ENCODE results near the gene LBHD1.
"Not testable (repeated sequence)": the region's sequence is repeated elsewhere in the genome, so short reads cannot be mapped to it uniquely, and the experiment has no call there.

The LBHD1 gene

GRCh38 chr11:62621567-62622470 lies 50.2 kb downstream of the LBHD1 start, which contains the start of gene B3GAT3:
TSS of gene B3GAT3 (minus strand) at chr11:62621986. CDS start at chr11:62621947, 39 bp downstream.
- in situ Hi-C loops (cut with MboI; ENCODE audit: low sequenced_read_pairs), result no loop called here

GRCh38 chr11:62621027-62621566 lies 51.0 kb downstream of the LBHD1 start:
- in situ Hi-C loops (cut with MboI; ENCODE audit: low sequenced_read_pairs), result no loop called here

GRCh38 chr11:62616957-62617356 lies 55.1 kb downstream of the LBHD1 start:
- in situ Hi-C loops (cut with MboI; ENCODE audit: low sequenced_read_pairs), result not testable (repeated sequence)

GRCh38 chr11:62615521-62615920 lies 56.5 kb downstream of the LBHD1 start:
- in situ Hi-C loops (cut with MboI; ENCODE audit: low sequenced_read_pairs), result no loop called here

- in situ Hi-C loops (cut with MboI; ENCODE audit: low sequenced_read_pairs), result no loop called here
Measured at GRCh38 chr11:62614275-62614674, 57.8 kb downstream of the LBHD1 start.

DNA sequence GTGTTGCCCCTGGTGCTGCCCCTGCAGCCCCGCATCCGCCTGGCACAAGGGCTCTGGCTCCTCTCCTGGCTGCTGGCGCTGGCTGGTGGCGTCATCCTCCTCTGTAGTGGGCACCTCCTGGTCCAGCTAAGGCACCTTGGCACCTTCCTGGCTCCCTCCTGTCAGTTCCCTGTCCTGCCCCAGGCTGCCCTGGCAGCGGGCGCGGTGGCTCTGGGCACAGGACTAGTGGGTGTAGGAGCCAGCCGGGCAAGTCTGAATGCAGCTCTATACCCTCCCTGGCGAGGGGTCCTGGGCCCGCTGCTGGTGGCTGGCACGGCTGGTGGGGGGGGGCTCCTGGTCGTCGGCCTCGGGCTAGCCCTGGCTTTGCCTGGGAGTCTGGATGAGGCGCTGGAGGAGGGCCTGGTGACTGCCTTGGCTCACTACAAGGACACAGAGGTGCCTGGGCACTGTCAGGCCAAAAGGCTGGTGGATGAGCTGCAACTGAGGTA lies 58.7 kb downstream of the LBHD1 start:
- in situ Hi-C loops (cut with MboI; ENCODE audit: low sequenced_read_pairs), result no loop called here

Measured in HL-60/S4 treated with phorbol 12-myristate 13-acetate at 8.2 ng/mL for 4 days and 3 days (cell line).